CMK (cell line): ENCODE data around the gene CES1.
"Not testable (repeated sequence)": the region's sequence is repeated elsewhere in the genome, so short reads cannot be mapped to it uniquely, and the experiment has no call there.

Experiments used
- DNase-seq: peaks from one replicate; pipeline ENCODE4 v3.0.0-alpha.2; 2010; ENCODE audit warnings: low read depth

The CES1 gene

GRCh38 chr16:55790240-55790639 is 42.7 kb downstream of the CES1 start:
- not testable (repeated sequence) for DNase-seq

GRCh38 chr16:55782793-55783091 is 50.2 kb downstream of the CES1 start:
- DNase-seq, result not testable (repeated sequence)

GRCh38 chr16:55782091-55782792 is 50.7 kb downstream of the CES1 start:
- DNase-seq, result not testable (repeated sequence)

GRCh38 chr16:55781456-55781855 is 51.4 kb downstream of the CES1 start:
- DNase-seq, result not testable (repeated sequence)

GRCh38 chr16:55780095-55780407 is 52.8 kb downstream of the CES1 start:
- DNase-seq, result not testable (repeated sequence)

GRCh38 chr16:55779402-55780094 is 53.3 kb downstream of the CES1 start:
- DNase-seq, result no peak

- no peak for DNase-seq
Observed at GRCh38 chr16:55778757-55779156, 54.1 kb downstream of the CES1 start.

GRCh38 chr16:55775857-55776256 is 57.0 kb downstream of the CES1 start:
- DNase-seq, result no peak

GRCh38 chr16:55773859-55774549 is 58.9 kb downstream of the CES1 start:
- DNase-seq, result no peak

- no peak for DNase-seq
Observed at GRCh38 chr16:55765161-55765560, 67.7 kb downstream of the CES1 start.

GRCh38 chr16:55760310-55761001 is 72.4 kb downstream of the CES1 start:
- DNase-seq, result no peak

GRCh38 chr16:55759965-55760309 is 73.0 kb downstream of the CES1 start:
- DNase-seq, result not testable (repeated sequence)

- not testable (repeated sequence) for DNase-seq
Observed at GRCh38 chr16:55757595-55758527, 75.0 kb downstream of the CES1 start.

- no peak for DNase-seq
Observed at GRCh38 chr16:55756963-55757362, 75.9 kb downstream of the CES1 start.

GRCh38 chr16:55754056-55754455 is 78.8 kb downstream of the CES1 start:
- no peak for DNase-seq

- peak; percentile 38 for DNase-seq
Observed at GRCh38 chr16:55753145-55753631, 79.7 kb downstream of the CES1 start.
